ENCODE results near the gene RETREG2.
A peak's percentile ranks its signal among the peaks of the same experiment; 100 is the strongest.

Gene RETREG2

GRCh38 chr2:219177552-219178376 lies at the start of gene RETREG2:
Gene RETREG2 (plus strand): TSS chr2:219178275. CDS start chr2:219178353, 78 bp downstream.
- Mint-ChIP-seq H3K27me3 (no peaks in the 10 kb centered on the region), H3K9me3 (no peaks in the 10 kb centered on the region), H3K4me3 (peak within 1 kb of the TSS; percentile 97), H3K4me1 (peaks cover 60% of the 10 kb centered on the region), H3K27ac (peak within 1 kb of the TSS; percentile 98)
- DNase-seq (peak; percentile 79 to 80), ATAC-seq (peak; percentile 54)

GRCh38 chr2:219128396-219128795 lies 49.7 kb upstream of the RETREG2 start:
- no peaks in the 10 kb centered on the region for H3K9me3 Mint-ChIP-seq
- H3K27me3 Mint-ChIP-seq, result no peaks in the 10 kb centered on the region
- H3K4me3 Mint-ChIP-seq, result no peak overlapping the region
- peaks cover 31% of the 10 kb centered on the region for H3K4me1 Mint-ChIP-seq
- no peak for ATAC-seq
- DNase-seq, result no peak
- no peak overlapping the region for H3K27ac Mint-ChIP-seq

- ATAC-seq (no peak), DNase-seq (no peak)
- Mint-ChIP-seq H3K4me3 (no peak overlapping the region), H3K4me1 (peaks cover 29% of the 10 kb centered on the region), H3K27me3 (no peaks in the 10 kb centered on the region), H3K9me3 (no peaks in the 10 kb centered on the region), H3K27ac (no peak overlapping the region)
Measured at GRCh38 chr2:219129589-219129988, 48.5 kb upstream of the RETREG2 start.

GRCh38 chr2:219131327-219131726 lies 46.7 kb upstream of the RETREG2 start:
- no peak for ATAC-seq
- Mint-ChIP-seq H3K27me3 (no peaks in the 10 kb centered on the region), H3K27ac (no peak overlapping the region), H3K9me3 (no peaks in the 10 kb centered on the region), H3K4me1 (peaks cover 18% of the 10 kb centered on the region), H3K4me3 (no peak overlapping the region)
- no peak for DNase-seq

GRCh38 chr2:219131744-219132143 lies 46.3 kb upstream of the RETREG2 start:
- H3K27ac Mint-ChIP-seq, result no peak overlapping the region
- ATAC-seq (no peak), DNase-seq (no peak)
- no peak overlapping the region for H3K4me3 Mint-ChIP-seq
- H3K9me3 Mint-ChIP-seq, result no peaks in the 10 kb centered on the region
- H3K27me3 Mint-ChIP-seq, result no peaks in the 10 kb centered on the region
- H3K4me1 Mint-ChIP-seq, result peaks cover 18% of the 10 kb centered on the region

- no peak for DNase-seq
- H3K27ac Mint-ChIP-seq, result no peak overlapping the region
- H3K4me3 Mint-ChIP-seq, result no peak overlapping the region
- ATAC-seq, result no peak
- H3K9me3 Mint-ChIP-seq, result no peaks in the 10 kb centered on the region
- H3K27me3 Mint-ChIP-seq, result no peaks in the 10 kb centered on the region
- peaks cover 12% of the 10 kb centered on the region for H3K4me1 Mint-ChIP-seq
Measured at GRCh38 chr2:219133976-219134375, 44.1 kb upstream of the RETREG2 start.

GRCh38 chr2:219140722-219141121 lies 37.4 kb upstream of the RETREG2 start:
- Mint-ChIP-seq H3K27me3 (no peaks in the 10 kb centered on the region), H3K4me1 (no peaks in the 10 kb centered on the region), H3K27ac (peak overlapping the region in 1 of 2 donors; percentile 13), H3K9me3 (no peaks in the 10 kb centered on the region), H3K4me3 (no peak overlapping the region)
- no peak for DNase-seq
- no peak for ATAC-seq

- Mint-ChIP-seq H3K27me3 (no peaks in the 10 kb centered on the region), H3K4me1 (no peaks in the 10 kb centered on the region), H3K27ac (peak overlapping the region in 1 of 2 donors; percentile 51), H3K4me3 (no peak overlapping the region), H3K9me3 (no peaks in the 10 kb centered on the region)
- no peak for DNase-seq
- ATAC-seq, result no peak
Measured at GRCh38 chr2:219142329-219142728, 35.7 kb upstream of the RETREG2 start.

GRCh38 chr2:219149667-219150066 lies 28.4 kb upstream of the RETREG2 start:
- Mint-ChIP-seq H3K9me3 (no peaks in the 10 kb centered on the region), H3K27me3 (no peaks in the 10 kb centered on the region), H3K4me1 (no peaks in the 10 kb centered on the region), H3K27ac (no peak overlapping the region), H3K4me3 (no peak overlapping the region)
- DNase-seq (no peak), ATAC-seq (no peak)

- no peaks in the 10 kb centered on the region for H3K9me3 Mint-ChIP-seq
- H3K27me3 Mint-ChIP-seq, result no peaks in the 10 kb centered on the region
- ATAC-seq (peak; percentile 32), DNase-seq (peak; percentile 27 to 36)
- no peak overlapping the region for H3K4me3 Mint-ChIP-seq
- no peak overlapping the region for H3K27ac Mint-ChIP-seq
- H3K4me1 Mint-ChIP-seq, result peaks cover 14% of the 10 kb centered on the region
Measured at GRCh38 chr2:219155054-219155644, 22.9 kb upstream of the RETREG2 start.

GRCh38 chr2:219157396-219157795 lies 20.7 kb upstream of the RETREG2 start:
- ATAC-seq (no peak), DNase-seq (no peak)
- no peaks in the 10 kb centered on the region for H3K9me3 Mint-ChIP-seq
- H3K27me3 Mint-ChIP-seq, result no peaks in the 10 kb centered on the region
- H3K4me1 Mint-ChIP-seq, result peaks cover 26% of the 10 kb centered on the region
- H3K27ac Mint-ChIP-seq, result no peak overlapping the region
- H3K4me3 Mint-ChIP-seq, result no peak overlapping the region

- ATAC-seq (no peak), DNase-seq (no peak)
- H3K9me3 Mint-ChIP-seq, result no peaks in the 10 kb centered on the region
- H3K27me3 Mint-ChIP-seq, result no peaks in the 10 kb centered on the region
- H3K27ac Mint-ChIP-seq, result no peak overlapping the region
- H3K4me3 Mint-ChIP-seq, result no peak overlapping the region
- H3K4me1 Mint-ChIP-seq, result peaks cover 26% of the 10 kb centered on the region
Measured at GRCh38 chr2:219158025-219158424, 20.1 kb upstream of the RETREG2 start.

- no peaks in the 10 kb centered on the region for H3K27me3 Mint-ChIP-seq
- ATAC-seq (no peak), DNase-seq (no peak)
- peaks cover 26% of the 10 kb centered on the region for H3K4me1 Mint-ChIP-seq
- H3K4me3 Mint-ChIP-seq, result no peak overlapping the region
- H3K9me3 Mint-ChIP-seq, result no peaks in the 10 kb centered on the region
- H3K27ac Mint-ChIP-seq, result no peak overlapping the region
Measured at GRCh38 chr2:219158586-219158985, 19.5 kb upstream of the RETREG2 start.

GRCh38 chr2:219159771-219160185 lies 18.3 kb upstream of the RETREG2 start:
- H3K27me3 Mint-ChIP-seq, result no peaks in the 10 kb centered on the region
- DNase-seq (no peak), ATAC-seq (peak; percentile 1)
- no peaks in the 10 kb centered on the region for H3K9me3 Mint-ChIP-seq
- H3K4me3 Mint-ChIP-seq, result peak overlapping the region; percentile 94 to 96
- H3K4me1 Mint-ChIP-seq, result peaks cover 26% of the 10 kb centered on the region
- H3K27ac Mint-ChIP-seq, result peak overlapping the region; percentile 80 to 96

GRCh38 chr2:219160186-219161017 lies 17.7 kb upstream of the RETREG2 start, which contains the start of gene NHEJ1:
Gene NHEJ1 (minus strand): TSS chr2:219160815. CDS start chr2:219158362, 2,453 bp downstream.
- Mint-ChIP-seq H3K27me3 (no peaks in the 10 kb centered on the region), H3K27ac (peak within 1 kb of the TSS; percentile 95 to 96), H3K4me3 (peak within 1 kb of the TSS; percentile 94 to 96), H3K9me3 (no peaks in the 10 kb centered on the region), H3K4me1 (peaks cover 26% of the 10 kb centered on the region)
- DNase-seq (peak; percentile 94 to 95), ATAC-seq (peak; percentile 91)

Data from stimulated activated naive CD8-positive, alpha-beta T cell treated with anti-CD3 and anti-CD28 coated beads, Interleukin-15, amount 100 ng/mL, for 72 hours (primary cell).